Suprapubic skin (tissue), 4 donors: ENCODE measurements around the gene MRAS. TPM values are rescaled to one million over a fixed set of nuclear protein-coding genes. Genes with fewer than 3 reads are reported as not detected.
"Not testable (repeated sequence)": the region's sequence is repeated elsewhere in the genome, so short reads cannot be mapped to it uniquely, and the experiment has no call there.

Source experiments
- DNase-seq, 2 donors: peaks; one replicate each; pipeline ENCODE4 v3.0.0-alpha.2; 2019; ENCODE audit warnings: low spot score in 2 of 2
- H3K27ac ChIP-seq: fragments of 200-600 bp; sonication (generic); one replicate; pipeline ENCODE4 v1.5.1; 2019
- H3K27me3 ChIP-seq: fragments of 200-600 bp; sonication (generic); one replicate; pipeline ENCODE4 v1.5.1; 2019
- H3K36me3 ChIP-seq: fragments of 200-600 bp; sonication (generic); one replicate; pipeline ENCODE4 v1.5.1; 2019
- H3K4me1 ChIP-seq: fragments of 200-600 bp; sonication (generic); one replicate; pipeline ENCODE4 v1.5.1; 2019
- H3K4me3 ChIP-seq: fragments of 200-600 bp; sonication (generic); one replicate; pipeline ENCODE4 v1.5.1; 2019; ENCODE audit warnings: mild to moderate bottlenecking
- H3K9me3 ChIP-seq: fragments of 200-600 bp; sonication (generic); one replicate; pipeline ENCODE4 v1.5.1; 2019
- EP300 ChIP-seq: sonication (generic); formaldehyde crosslinking; IDR thresholded peaks from one replicate; pipeline ENCODE4 v1.6.1; 2017; ENCODE audit warnings: antibody characterized with exemption
- POLR2A ChIP-seq, 2 donors: fragments of 450-650 bp; IDR thresholded peaks; one replicate each; pipeline ENCODE4 v1.6.1; 2017; ENCODE audit warnings: antibody characterized with exemption in 2 of 2, mild to moderate bottlenecking in 2 of 2, moderate library complexity in 2 of 2
- POLR2AphosphoS5 ChIP-seq, 3 donors: sonication (generic); formaldehyde crosslinking; IDR thresholded peaks; one replicate each; pipeline ENCODE4 v1.6.1; 2017; ENCODE audit warnings: antibody characterized with exemption in 3 of 3
- WGBS: methylation state at CpG from one replicate; pipeline ENCODE4 v1.1.5; 2018; 5-methylcytosine and 5-hydroxymethylcytosine counted together
- total RNA-seq, 4 donors: library from RNA; depleted of rRNA; stranded (reverse); fragments of >200 nt; gene quantifications; one replicate each; pipeline ENCODE4 v1.1.0, GENCODE V29; 2016
- TF ChIP-seq, protein P1 (sequence below), 2 donors: fragments of 200-600 bp in 1 of 2; fragments of 450-650 bp in 1 of 2; sonication (generic) in 1 of 2; IDR thresholded peaks; one replicate each; pipeline ENCODE4 v1.5.1; 2016 to 2019; ENCODE audit warnings: antibody characterized with exemption in 2 of 2, mild to moderate bottlenecking in 1 of 2, moderate library complexity in 1 of 2

The MRAS gene
- total RNA-seq, 4 donors from 2014 or later = 10.1 to 39.8 (median 20.1) TPM

GRCh38 chr3:138412821-138413551 is 64.6 kb downstream of the MRAS start:
- Histone ChIP-seq H3K4me1 (peaks cover 3% of the 10 kb centered on the region), H3K27me3 (no peaks in the 10 kb centered on the region), H3K27ac (peak overlapping the region; percentile 17), H3K36me3 (no peaks in the 10 kb centered on the region), H3K9me3 (no peaks in the 10 kb centered on the region), H3K4me3 (no peak overlapping the region)
- WGBS = 71% methylated on average over 9 of the region's 9 CpGs
- TF ChIP-seq POLR2A (IDR thresholded peaks at IDR 0.05) (no peak), EP300 (no peak), POLR2AphosphoS5 (IDR thresholded peaks at IDR 0.05) (no peak)
- TF ChIP-seq, protein P1, sequence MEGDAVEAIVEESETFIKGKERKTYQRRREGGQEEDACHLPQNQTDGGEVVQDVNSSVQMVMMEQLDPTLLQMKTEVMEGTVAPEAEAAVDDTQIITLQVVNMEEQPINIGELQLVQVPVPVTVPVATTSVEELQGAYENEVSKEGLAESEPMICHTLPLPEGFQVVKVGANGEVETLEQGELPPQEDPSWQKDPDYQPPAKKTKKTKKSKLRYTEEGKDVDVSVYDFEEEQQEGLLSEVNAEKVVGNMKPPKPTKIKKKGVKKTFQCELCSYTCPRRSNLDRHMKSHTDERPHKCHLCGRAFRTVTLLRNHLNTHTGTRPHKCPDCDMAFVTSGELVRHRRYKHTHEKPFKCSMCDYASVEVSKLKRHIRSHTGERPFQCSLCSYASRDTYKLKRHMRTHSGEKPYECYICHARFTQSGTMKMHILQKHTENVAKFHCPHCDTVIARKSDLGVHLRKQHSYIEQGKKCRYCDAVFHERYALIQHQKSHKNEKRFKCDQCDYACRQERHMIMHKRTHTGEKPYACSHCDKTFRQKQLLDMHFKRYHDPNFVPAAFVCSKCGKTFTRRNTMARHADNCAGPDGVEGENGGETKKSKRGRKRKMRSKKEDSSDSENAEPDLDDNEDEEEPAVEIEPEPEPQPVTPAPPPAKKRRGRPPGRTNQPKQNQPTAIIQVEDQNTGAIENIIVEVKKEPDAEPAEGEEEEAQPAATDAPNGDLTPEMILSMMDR (IDR thresholded peaks at IDR 0.05) = no peak
- DNase-seq = peak in 1 of 2 donors; percentile 55

DNA sequence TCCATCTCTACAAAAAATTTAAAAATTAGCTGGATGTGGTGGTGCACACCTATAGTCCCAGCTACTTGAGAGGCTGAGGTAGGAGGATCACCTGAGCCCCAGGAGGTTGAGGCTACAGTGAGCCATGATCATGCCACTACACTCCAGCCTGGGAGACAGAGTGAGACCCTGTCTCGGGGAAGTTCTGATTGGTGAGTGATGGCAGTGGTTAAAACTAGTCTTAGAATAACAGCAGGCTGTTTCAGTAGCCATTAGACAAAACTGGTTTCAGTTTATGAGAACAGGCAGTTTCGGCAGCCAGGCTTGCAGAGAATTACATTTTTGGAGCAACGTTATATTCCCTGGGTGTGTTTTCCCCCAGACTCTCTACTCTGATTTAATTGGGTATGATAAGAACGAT is 67.9 kb downstream of the MRAS start:
- H3K9me3 ChIP-seq, H3K27ac ChIP-seq, H3K4me1 ChIP-seq, H3K36me3 ChIP-seq, H3K27me3 ChIP-seq, DNase-seq, H3K4me3 ChIP-seq: not testable (repeated sequence)
- 81% methylated on average over 4 of the region's 4 CpGs for WGBS

DNA sequence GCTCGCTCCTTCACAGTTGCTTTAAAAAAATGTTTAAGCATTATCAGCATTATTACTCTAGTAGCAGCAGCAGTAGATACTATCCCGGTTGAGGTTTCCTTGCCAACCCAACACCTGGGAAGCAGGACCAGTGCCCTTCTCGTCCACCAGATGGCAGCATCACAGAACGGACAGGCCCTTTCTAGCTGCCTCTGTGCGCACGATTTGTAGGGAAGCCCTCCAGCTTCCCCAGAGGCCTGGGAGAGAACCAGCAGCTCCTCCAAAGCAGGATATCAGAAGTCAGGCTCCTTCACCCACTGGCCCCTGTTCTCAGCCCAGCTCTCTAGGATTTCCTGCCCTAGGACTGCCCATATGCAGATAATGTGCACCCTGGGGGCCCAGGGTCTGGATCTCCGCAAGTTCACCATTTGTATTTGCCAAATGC is 69.2 kb downstream of the MRAS start:
- DNase-seq = peak in 1 of 2 donors; percentile 80
- whole genome bisulfite sequencing = 15% methylated on average over 7 of the region's 7 CpGs
- TF ChIP-seq, protein P1 (IDR thresholded peaks at IDR 0.05) = peak; percentile 58 to 91
- TF ChIP-seq EP300 (no peak), POLR2AphosphoS5 (IDR thresholded peaks at IDR 0.05) (no peak)

DNA sequence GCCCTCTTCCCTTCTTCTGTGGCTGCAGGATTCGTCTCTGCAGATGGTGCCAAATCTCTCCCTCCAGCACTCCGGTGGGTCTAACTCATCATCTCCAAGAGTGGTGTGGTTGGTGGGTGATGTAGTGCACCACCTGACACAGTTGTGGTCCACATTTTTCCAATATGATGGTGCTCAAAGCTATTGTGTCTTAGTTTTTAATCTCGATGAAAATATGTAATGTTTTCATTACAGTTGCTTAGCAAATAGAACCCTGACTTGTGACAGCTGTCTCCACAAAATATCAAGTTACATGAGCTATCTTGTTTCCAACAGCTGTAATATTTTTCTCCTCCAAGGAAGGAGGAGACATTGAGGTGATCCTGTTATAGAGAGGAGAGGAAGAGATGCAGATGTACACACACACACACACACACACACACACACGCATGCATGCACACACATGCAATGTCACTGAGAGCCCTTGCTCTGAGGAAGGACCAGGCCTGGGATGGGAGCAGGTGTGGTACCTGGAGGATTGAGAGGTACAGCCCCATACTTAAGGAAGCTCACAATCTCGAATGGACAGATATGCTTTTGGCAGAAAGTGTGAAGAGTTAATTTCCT is 70.3 kb downstream of the MRAS start:
- Histone ChIP-seq H3K4me3 (no peak overlapping the region), H3K4me1 (no peaks in the 10 kb centered on the region), H3K27ac (no peak overlapping the region), H3K9me3 (no peaks in the 10 kb centered on the region), H3K27me3 (no peaks in the 10 kb centered on the region), H3K36me3 (no peaks in the 10 kb centered on the region)
- TF ChIP-seq POLR2A (IDR thresholded peaks at IDR 0.05) = no peak
- TF ChIP-seq, protein P1 (IDR thresholded peaks at IDR 0.05) = no peak
- no peak for TF ChIP-seq POLR2AphosphoS5 (IDR thresholded peaks at IDR 0.05)
- TF ChIP-seq EP300 = no peak
- no peak for DNase-seq
- WGBS = 65% methylated on average over 5 of the region's 5 CpGs

More for the DNA sequence above, 69.2 kb downstream of the MRAS start:
- Histone ChIP-seq H3K36me3 (no peaks in the 10 kb centered on the region), H3K27me3 (no peaks in the 10 kb centered on the region), H3K4me1 (peaks cover 3% of the 10 kb centered on the region), H3K9me3 (no peaks in the 10 kb centered on the region), H3K27ac (no peak overlapping the region), H3K4me3 (no peak overlapping the region)

DNA sequence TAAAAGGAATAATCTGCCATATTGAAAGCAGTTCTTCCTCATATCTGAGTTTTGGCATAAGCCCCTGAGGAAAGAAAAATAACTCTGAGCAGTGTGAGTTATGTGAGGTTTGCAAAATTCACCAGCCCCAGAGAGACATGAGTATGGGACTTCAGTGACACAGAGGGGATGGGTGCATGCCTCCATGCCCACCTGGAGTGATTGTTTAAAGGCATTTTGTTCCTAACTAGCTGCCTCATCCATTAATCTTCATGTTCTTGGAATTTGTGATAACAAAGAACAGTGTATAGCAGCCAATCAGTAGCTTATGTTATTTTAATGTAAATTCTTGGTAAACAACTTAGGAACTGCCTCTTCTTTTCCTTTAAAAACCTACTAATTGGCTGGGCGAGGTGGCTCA is 74.9 kb downstream of the MRAS start:
- H3K9me3 ChIP-seq = no peaks in the 10 kb centered on the region
- 84% methylated on average over 1 of the region's 1 CpG for WGBS
- no peaks in the 10 kb centered on the region for H3K27me3 ChIP-seq
- TF ChIP-seq POLR2A (IDR thresholded peaks at IDR 0.05) (no peak), EP300 (no peak), POLR2AphosphoS5 (IDR thresholded peaks at IDR 0.05) (no peak)
- TF ChIP-seq, protein P1 (IDR thresholded peaks at IDR 0.05) = no peak
- DNase-seq = no peak
- no peaks in the 10 kb centered on the region for H3K36me3 ChIP-seq
- H3K27ac ChIP-seq = no peak overlapping the region
- H3K4me3 ChIP-seq = no peak overlapping the region
- H3K4me1 ChIP-seq = no peaks in the 10 kb centered on the region
